SK-N-SH treated with all-trans-retinoic acid at 6 μM for 48 hours (cell line): Measurements from ENCODE around the gene BPIFA3.

Experiments
- PATZ1 ChIP-seq: fragments of 250-450 bp; sonication (Bioruptor Pico); IDR thresholded peaks from 2 replicates; pipeline ENCODE4 v1.8.0; 2020; ENCODE audit warnings: mild to moderate bottlenecking, moderate library complexity, borderline replicate concordance
- POU6F1 ChIP-seq: fragments of 250-450 bp; sonication (Bioruptor Pico); IDR thresholded peaks from 2 replicates; pipeline ENCODE4 v1.8.0; 2021; ENCODE audit warnings: low read depth, mild to moderate bottlenecking, moderate library complexity, borderline replicate concordance
- RARB ChIP-seq: fragments of 250-450 bp; sonication (Bioruptor Pico); IDR thresholded peaks from 2 replicates; pipeline ENCODE4 v1.8.0; 2021; ENCODE audit warnings: mild to moderate bottlenecking, moderate library complexity
- ZC3H10 ChIP-seq: fragments of 250-450 bp; sonication (Bioruptor Pico); IDR thresholded peaks from 2 replicates; pipeline ENCODE4 v1.5.1; 2021; ENCODE audit warnings: mild to moderate bottlenecking, moderate library complexity

- TF ChIP-seq PATZ1: no peak
- TF ChIP-seq RARB: no peak
- no peak for TF ChIP-seq POU6F1 (CRISPR knock-in tag)
- no peak for TF ChIP-seq ZC3H10
Measured at GRCh38 chr20:33236351-33236750, 19.2 kb downstream of the BPIFA3 start.
